Embryonic facial prominence (tissue), 1 donor: Measurements from ENCODE around the gene YIPF5.

Source experiments
- DNase-seq: peaks from one replicate; pipeline ENCODE4 v3.0.0-alpha.2; 2016; ENCODE audit errors: extremely low spot score

Gene YIPF5

DNA sequence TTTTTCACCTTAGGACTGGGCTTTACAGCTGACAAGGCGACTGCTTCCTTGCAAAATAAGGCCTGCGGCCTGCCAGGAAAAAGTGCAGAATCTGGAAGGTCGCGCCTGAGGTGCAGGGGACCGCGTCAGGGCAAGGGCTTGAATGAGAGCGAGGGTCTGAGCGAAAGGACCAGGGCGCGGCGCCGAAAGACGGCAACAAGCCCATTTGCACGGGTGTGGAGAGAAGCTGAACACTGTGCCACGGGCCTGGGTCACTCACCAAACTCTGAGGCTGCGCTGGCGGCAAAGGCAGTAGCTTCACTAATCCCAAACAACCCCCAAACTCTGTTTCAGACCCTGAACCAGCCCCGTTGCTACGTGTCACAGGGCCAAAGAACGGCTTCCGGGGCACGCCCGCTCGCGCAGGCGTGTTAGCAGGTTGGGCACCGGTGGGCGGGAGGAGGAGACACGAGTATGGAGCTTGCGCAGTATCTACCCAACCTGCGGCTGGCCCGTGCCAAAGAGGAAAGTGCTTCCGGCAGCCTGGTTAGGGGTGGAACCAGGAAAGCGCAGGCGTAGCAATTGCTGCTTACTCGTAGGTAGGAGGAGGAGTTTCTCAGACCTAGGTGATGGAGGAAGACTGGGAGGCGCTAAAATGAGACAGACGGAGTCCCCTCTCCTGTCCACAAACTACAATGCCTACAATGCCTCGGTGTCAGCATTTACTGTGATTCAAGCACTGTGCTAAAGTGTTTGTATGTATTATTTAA is at the start of gene YIPF5, which contains the start of gene KCTD16:
Gene YIPF5 (minus strand): TSS at position 384 of the 749 bp plus-strand sequence. CDS start 704 bp downstream, outside the sequence.
Gene KCTD16 (plus strand): TSS at position 598 of the 749 bp plus-strand sequence.
- DNase-seq: peak; percentile 91

DNA sequence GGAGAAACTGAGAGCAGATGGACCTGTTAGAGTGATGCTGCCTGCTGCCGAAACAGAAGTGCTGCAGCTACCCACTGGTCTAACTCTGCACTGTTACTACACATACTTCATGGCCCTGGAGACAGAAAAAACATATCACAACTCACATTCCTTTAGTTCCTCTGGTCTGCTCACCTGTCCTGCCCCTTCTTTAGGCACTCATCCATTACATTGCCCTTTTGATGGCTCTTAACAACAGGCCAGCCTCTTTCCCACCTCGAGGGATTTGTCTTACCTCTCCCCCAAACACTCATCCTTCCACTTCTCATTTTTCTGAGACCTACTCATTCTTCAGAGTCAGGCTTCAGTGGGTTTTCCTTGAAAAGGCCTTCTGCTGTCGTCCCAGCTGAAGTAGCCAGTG is 49.4 kb upstream of the YIPF5 start:
- no peak for DNase-seq

DNA sequence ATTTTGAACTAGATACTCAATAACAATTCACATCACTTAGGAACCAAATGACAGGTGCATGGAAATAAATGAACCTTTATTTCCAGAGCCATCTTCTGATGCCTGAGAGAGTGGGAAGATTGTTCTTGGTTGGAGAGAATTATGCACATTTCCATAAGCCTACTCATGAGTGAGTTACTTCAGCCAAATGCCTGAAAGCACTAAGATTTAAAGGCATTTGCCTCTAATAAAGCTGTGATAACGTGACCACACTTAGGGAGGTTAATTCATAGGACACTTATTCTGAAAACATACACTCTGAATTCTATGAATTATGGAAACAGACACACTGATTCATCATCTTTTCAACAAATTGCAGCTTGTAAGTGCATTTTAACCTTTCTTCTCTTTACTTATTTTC is 40.2 kb upstream of the YIPF5 start:
- DNase-seq: no peak

DNA sequence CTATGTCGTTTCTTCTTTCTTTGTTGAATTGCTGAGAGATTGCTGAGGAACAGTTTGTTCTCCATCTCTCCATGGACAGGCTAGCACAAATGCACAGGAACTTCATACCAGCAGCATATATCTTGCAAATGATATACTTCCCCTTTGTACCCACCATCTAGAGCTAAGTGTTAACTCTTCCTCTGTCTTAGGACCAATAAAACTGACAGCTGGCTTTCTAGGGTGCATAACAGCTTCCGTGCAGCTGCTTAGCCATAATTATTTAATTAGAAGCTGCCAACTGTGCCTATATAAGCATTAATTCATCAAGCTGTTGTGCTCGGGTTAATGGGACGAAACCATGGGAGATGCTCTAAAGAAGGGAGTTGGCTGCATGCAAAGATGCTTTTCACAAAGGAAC is 38.9 kb upstream of the YIPF5 start:
- no peak for DNase-seq

DNA sequence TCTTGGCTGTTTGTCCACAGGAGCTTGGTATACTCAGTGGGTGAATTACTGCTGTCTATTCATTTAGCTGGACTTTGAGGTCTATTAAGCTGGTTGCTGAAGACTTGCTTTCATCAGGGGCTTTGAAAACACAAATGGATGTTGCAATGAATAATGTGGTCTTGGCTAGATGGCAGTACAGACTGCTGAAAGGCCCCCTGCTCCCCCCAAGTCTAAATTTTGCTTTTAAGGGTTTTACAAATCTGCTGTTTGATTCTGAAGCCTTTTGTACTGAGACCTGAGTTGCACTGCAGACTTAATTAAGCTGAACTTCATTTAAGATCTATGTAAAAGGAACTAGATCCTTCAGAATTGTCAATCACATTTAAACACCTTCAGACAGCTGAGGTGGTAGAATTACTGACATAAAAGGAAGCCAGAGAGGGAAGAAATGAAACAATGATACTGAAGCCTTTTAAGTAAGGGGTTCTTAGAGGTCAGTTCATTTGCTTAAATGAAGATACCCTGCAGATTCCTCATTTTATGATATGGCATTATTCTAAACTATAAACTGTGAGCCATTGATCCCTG is 37.5 kb upstream of the YIPF5 start:
- no peak for DNase-seq

DNA sequence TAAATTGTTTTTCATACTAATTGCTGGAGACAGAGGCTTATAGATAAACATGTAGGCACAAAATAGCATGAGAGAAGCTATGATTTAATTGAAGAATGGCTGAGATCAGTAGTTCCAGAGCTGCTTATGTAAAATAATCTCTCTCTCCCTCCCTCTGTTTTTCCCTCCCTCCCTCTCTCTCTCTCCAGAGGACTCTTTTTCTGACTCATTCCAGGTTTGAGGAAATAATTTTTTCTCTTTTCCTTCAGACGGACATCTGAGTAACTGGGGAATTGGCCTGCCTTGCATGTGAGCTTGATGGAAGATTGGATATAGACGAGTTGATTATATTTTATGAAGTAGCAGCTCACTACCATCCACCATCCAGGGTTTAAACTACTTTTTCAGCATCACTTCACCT is 35.7 kb upstream of the YIPF5 start:
- DNase-seq: no peak

DNA sequence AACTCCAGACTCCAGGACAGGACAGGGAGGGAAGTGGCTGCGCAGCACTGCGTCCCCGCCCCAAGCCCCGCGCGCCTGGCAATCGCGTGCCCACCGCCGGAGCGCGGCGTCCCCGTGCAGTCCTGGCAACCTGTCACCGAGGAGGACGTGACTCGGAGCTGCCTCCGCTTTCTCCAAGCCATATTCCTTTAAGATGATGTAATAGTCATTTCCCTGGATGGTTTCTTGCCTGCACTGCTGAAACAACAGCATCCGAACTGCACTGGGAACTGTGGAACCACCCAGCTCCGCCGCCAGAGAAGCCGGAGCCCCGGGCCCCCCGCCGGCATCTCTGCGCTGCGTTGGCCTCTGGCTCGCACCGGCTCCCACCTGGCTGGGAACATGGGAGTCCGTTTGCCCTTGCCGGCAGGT is 34.7 kb upstream of the YIPF5 start:
- peak; percentile 39 for DNase-seq

DNA sequence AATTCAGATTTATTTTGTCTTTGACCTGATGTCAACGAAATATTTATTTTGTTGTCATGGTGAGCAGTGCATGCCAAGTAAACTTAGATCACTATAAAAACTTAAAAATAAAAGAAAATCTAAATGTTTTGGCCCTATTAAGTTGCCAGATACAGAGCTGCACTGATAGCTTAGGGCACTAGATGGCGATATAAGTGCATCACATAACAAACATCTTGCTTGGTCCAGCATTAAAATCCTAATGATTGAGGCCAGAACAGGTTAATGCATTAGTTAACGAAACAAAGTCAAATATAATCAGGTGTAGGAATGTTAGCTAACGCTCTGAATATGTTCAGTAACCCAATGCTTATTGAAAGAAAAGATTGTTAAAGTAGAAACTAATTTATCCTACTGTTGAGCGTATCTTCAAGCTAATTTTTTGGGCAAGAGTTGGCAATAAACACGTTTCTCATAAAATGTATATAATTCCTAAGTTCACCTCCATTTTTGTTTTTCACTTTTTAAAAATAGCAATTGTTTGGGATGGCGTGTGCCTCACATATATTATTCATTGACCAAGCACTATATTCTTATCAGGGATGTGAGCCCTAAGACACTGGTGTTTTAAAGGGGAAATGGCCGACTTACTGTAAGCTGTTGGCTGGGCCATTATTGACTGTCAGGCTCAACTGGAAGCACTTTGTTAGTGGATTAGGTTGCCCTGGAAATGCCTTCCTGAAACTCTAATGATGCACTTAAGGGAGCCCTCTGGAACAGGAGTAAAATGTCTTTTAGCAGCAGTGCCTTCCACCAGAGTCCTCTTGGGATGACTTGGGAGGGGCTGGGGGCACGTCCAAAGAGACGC is 33.5 kb upstream of the YIPF5 start:
- peak; percentile 75 for DNase-seq

DNA sequence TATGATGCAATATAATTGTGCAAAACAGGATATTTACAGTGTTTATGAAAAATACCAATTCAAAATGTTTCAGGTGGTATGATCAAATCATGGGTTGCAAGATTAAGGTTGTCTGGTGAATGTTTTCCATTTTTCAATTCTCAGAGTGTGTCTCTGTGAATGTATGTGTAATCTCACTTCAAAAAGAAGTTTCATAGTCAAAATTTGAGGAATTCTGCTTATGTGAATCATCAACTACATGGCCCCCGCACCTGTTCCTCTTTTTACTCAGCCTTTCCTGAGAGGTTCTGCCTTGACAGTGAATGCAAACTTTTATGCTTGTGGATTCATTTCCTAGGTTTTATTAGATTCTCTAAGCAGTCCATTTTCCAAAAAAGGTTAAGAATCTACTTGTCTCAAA is 32.3 kb upstream of the YIPF5 start:
- no peak for DNase-seq

DNA sequence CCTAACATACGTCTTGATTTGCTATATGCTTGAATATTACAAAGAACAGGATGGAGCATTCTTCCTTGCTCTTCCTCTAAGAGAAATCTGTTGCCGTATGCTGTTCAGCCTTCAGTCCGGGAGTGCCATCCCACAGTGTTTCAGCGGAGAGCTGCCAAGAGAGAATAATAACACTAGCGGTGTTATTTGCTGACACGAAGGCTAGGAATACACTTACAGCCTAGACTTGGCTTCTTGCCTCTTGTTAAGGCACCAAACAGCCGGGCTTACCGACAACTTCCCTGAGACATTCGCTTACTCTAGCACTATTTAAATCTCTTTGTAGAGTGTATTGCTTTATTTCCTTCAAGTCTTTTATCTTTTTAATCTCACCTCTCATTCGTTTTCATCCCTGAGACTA is 31.6 kb upstream of the YIPF5 start:
- DNase-seq: no peak

DNA sequence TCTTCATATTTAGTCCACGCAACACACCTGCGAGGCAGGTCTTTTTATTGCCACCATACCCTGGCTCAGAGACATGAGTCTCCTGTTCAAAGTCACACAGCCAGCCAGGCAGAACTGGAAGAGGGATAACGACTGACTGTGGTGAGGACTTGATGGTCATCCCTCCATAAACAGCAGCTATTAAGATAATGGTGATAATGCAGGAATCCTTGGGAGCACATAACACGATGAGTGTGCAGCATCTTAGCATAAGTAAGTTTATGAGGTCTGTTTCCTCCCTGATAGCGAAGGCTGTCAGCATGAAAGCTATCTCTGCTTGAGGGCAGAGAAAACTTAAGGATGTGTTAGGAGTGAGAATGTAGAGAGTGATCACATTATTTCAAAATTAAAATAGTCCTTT is 31.1 kb upstream of the YIPF5 start:
- no peak for DNase-seq

DNA sequence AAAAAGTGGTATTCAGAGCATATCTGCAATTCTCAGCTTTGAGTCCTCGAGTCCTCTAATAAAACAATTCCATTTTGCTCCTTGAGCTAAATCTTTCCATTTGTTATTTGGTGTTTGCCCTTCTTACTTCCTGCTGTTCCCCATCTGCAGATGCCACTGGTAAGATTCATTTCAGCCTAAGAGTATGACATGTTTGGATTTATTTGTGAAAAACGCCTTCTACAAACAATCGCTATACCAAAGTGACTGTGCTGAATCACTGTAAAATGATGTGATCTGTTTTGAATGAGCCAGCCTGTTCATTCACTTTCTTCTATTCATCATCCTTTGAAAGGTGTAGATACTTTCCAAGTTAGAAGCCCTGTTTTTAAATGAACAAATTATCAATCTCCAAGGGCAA is 27.9 kb upstream of the YIPF5 start:
- DNase-seq: no peak

DNA sequence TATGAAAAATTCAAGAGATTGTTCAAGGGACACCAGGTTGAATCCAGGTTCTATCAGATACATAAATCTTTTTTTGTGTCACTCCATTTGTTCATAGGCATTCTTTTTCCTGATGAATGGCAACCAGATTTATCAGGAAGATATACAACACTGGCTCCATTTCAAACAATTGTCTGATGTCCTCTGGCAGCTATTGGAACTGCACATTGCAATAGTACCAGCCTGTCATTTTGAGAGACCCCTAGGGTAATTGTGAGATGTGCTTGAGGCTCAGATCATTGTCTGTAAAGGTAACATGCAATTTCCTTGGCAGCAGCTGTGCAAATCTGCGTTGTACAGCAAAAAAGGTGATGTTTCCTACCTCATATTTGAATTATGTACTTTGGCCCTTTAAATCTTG is 26.2 kb upstream of the YIPF5 start:
- no peak for DNase-seq

DNA sequence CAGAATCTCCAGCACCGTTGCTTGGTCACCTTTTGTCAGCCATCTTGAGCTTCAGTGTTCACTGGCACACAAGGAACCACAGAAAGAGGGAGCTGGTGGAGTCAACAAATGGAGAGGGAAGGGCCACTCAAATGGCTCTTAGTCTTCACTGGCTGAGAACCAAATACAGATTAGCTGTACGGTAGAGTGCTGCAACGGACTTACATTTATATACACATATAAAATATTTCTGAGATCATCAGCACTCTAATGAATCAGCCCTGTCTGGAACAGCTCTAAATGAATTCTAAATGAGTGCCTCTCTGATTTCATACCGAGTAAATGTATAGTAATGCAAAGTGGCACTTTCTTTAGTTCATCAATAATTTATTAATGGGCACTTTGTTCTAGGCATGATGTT is 25.0 kb upstream of the YIPF5 start:
- no peak for DNase-seq

DNA sequence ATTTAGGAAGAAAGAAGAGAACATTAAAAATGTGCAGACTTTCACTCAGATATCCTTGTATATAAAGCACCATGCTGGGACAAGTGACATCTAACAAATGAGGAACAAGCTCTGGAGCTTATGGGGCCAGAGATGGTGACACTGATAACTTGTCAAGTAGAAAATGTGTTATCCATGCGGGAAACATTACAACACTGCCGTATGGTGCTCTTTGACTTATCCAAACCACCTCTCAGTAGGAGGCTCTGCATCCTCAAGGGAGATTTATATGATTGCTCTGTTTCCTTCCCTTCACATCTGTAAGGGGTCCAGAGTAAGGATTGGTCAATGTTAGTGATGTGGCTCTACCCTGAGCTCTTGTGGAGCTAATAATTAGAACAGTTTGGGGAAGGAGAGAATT is 23.7 kb upstream of the YIPF5 start:
- no peak for DNase-seq

DNA sequence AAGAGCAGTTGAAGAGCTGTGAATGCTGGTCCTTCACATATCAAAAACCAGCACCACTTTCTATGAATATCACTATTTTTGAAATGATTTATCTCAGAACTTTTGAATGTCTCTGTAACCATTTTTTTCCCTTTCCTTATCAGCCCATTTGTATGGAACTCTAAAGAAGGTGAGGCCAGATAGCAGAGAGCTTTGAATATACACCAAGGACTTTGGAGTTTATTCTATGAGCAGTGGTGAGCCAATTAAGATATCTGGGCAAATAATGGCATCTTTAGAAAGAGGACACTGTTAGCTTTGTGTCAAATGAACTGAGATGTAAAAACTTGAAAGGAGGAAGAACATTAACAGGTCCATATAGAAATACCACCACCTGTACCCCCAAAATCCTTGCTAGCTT is 22.2 kb upstream of the YIPF5 start:
- DNase-seq: no peak

DNA sequence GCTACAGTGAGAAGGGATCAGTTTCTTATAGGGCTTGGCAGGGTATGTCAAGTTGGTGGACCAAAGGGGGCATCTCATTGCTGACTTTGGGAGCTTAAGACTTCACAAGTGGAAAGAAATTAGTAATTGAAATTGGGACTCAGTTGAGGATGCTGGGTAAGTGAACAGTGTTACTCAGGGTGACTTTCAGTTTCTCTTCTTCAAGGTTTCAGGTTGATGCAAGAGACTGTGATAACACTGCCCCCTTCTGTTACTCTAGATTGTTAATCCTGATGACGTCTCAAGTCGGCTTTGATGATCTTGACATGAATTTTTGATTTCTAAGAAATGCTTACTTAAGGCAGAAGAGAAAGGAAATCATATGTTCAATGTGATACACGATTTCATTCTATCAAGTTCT is 21.5 kb upstream of the YIPF5 start:
- DNase-seq: no peak

DNA sequence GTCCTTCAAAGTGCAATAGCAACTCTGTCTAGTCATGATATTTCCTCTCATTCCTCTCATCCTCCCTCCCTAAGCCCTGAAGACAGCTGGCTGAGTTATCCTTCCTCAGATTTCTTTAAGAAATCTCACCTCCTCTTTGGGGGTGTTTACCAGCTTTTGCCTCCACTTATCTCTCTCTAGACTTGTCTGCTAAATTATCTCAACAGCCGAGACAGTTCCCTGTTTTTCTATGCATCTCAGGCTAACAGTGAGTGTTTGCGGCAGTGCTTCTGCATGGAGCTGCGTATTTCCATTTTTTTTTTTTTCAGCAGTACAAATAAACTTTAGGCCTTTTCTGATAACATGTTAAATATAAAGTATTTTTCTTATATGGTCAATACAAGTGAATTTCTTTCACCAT is 21.1 kb upstream of the YIPF5 start:
- DNase-seq: no peak

DNA sequence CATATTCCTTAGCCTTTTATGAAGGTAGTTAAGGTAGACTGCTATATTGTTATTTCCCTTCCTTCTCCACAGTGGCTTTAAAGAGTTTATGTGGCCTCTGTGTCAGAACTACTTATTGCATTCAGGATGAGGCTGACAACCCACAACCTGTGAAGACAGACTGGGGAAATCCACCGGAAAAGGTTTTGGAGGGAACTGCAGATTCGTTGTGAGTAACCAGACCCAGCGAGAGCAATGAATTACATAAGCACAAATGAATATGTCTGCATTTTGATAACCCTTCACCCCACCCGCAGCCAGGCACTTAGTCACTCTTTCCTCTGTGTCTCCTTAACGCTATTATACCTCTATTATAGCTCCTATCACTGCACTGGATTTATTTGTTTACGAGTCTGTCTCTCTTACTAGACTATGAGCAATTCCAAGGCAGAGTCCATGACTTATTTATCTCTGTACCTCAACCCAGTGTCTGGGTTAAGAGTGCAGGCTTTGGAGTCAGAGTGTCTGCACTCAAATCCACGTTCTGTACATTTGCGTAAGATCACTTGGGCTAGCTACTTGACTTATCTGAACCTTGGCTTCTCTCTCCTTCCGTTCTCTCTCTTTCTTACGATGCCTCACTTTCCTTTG is 19.5 kb upstream of the YIPF5 start:
- DNase-seq: no peak

DNA sequence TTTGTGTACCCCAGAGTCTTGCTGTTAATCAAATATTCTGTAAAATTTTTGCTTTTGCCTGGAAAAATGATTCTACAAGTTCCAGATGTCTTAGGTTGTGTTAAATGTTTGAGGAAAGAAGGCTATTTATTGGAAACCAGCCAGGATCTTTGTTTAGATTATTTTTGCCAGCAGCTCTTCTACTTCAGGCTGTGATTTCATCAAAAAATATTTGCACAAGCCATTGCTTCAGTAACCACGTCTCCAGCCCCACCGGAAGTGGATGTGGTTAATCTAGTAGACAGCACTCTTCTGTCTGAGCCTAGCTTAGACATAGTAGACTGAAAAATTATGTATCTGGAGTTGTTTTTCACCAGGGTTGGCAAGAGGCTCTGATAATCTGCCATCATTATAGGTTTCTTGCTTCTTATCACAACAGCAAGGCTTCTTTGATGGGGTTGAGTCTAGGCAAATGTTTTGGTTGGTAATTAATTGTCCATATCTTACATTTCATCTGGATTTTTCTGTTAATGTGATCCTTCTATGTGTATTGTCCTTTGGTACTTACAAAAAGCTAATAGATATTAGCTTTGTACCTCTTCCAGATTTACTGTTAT is 17.3 kb upstream of the YIPF5 start:
- DNase-seq: peak; percentile 56

DNA sequence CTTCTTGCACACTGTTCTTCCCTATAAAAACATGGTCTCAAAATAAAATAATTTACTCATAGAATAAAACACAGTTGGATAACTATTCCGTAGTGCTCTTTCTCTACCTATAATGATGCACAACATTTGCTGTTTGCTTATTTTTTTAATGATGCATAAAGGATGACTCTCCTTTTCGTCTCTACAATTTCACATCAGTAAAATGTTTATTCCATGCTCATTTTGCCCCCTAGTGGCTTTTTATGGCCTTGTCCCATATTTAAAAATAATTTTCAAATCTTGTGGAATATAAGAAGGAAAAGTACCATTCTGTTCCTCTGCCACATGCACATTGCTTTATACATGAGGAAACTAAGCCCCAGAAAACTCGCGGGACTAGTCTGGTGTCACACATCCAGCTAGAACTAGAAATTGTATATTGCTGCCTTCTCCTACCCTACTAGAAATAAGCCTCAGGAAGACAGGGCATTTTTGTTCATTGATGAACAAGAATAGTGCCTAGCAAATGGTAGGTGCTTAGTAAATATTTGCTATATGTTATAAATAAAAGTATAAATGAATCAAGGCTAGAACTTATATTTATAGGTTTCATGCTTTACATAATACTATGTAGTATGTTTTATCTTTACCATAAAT is 12.9 kb upstream of the YIPF5 start:
- DNase-seq: no peak
